Panc1 (cell line): ENCODE measurements around the gene ITM2C.

Experiments used
- CTCF ChIP-seq: fragments of 450-650 bp; IDR thresholded peaks from 2 replicates; pipeline ENCODE4 v1.5.1; 2017; ENCODE audit warnings: mild to moderate bottlenecking
- POLR2AphosphoS5 ChIP-seq: IDR thresholded peaks from 2 replicates; pipeline ENCODE4 v1.6.1; 2012; ENCODE audit warnings: mild to moderate bottlenecking, low read depth, low read length, moderate library complexity
- REST ChIP-seq, 2 experiments: IDR thresholded peaks; 2 replicates each; pipeline ENCODE4 v1.6.1; 2011 to 2012; ENCODE audit warnings: low read depth in 2 of 2, control low read depth in 1 of 2, low read length in 1 of 2, mild to moderate bottlenecking in 1 of 2, moderate library complexity in 1 of 2; ENCODE audit not compliant: insufficient read depth in 1 of 2
- SIN3A ChIP-seq: IDR thresholded peaks from 2 replicates; pipeline ENCODE4 v1.6.1; 2012; ENCODE audit warnings: low read depth, mild to moderate bottlenecking, low read length, moderate library complexity, borderline replicate concordance; ENCODE audit not compliant: insufficient read depth
- TCF7L2 ChIP-seq: IDR thresholded peaks from 2 replicates; pipeline ENCODE4 v1.6.1; 2011; ENCODE audit warnings: mild to moderate bottlenecking, low read depth, low read length, inconsistent platforms

DNA sequence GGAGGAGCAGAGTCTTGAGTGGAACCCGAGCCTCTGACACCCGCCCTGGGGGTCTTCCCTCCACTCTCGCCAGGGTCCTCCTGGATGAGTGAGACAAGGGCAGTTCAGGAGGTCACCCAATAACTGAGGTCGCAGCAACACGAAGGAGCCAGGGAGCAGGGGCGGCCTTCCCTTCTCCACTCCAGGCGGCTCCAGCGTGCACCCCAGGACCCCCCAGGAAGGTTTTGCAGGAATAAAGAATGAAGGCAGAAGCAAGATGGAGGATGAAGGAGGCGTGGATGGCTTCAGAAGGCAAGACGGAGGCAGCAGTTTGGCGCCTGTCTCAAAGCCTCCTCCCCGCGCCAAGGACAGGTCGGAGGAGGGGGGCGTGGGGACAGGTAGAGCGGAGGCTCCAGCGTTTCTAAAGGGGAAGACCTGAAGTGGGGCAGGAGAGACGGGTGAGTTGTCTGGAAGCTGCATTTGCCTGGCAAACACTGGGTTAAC is 579 bp upstream of the ITM2C start:
- TF ChIP-seq CTCF (no peak), TCF7L2 (no peak), SIN3A (no peak), POLR2AphosphoS5 (no peak), REST (IDR thresholded peaks at IDR 0.05; ENCODE audit: insufficient read depth in 1 of 2, low read depth in 2 of 2, low read length in 1 of 2) (no peak)
